HuH-7 (cell line): ENCODE data around the gene KIF4A.

ENCODE experiments used
- DNase-seq: peaks from one replicate; pipeline ENCODE4 v3.0.0; 2011; ENCODE audit warnings: low spot score

Gene KIF4A

GRCh38 chrX:70437921-70438665 lies 148.2 kb downstream of the KIF4A start:
- no peak for DNase-seq

- no peak for DNase-seq
These were observed 149.1 kb downstream of the KIF4A start for GRCh38 chrX:70439016-70439415.

- no peak for DNase-seq
These were observed 152.3 kb downstream of the KIF4A start for GRCh38 chrX:70442224-70442623.

DNA sequence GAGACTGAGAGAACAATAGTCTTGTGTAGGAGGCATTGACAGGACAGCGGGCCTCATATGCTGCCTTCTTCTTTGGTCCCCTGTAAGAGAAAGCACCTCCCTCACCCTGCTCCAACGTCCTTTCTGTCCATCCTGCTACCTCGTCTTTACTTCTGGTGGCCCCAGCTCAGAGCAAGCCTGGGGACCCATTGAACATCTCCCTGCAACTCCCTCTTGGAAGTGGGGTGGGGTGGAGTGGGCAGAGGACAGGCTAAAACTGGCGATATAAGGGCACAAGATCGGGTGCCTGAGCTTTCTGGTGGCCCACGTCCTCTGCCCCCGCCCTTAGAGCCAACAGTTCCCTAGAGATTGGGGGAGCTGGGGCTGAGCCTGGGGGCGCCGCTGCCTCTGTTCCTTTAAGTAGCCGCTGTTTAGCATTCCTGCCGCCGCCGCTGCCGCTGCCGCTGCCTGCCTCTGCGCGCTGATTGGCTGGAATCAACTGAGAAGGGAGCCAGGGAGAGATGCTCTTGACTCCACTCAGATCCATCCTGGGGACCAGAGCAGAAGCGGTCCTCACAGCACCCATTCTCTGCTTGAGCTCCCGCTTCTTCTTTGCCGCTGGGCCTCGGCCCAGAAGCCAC lies 154.5 kb downstream of the KIF4A start, which contains the start of gene DLG3:
Gene DLG3 (plus strand): TSS at position 510 of the 620 bp plus-strand sequence. CDS start 367 bp downstream, outside the sequence.
- no peak for DNase-seq

DNA sequence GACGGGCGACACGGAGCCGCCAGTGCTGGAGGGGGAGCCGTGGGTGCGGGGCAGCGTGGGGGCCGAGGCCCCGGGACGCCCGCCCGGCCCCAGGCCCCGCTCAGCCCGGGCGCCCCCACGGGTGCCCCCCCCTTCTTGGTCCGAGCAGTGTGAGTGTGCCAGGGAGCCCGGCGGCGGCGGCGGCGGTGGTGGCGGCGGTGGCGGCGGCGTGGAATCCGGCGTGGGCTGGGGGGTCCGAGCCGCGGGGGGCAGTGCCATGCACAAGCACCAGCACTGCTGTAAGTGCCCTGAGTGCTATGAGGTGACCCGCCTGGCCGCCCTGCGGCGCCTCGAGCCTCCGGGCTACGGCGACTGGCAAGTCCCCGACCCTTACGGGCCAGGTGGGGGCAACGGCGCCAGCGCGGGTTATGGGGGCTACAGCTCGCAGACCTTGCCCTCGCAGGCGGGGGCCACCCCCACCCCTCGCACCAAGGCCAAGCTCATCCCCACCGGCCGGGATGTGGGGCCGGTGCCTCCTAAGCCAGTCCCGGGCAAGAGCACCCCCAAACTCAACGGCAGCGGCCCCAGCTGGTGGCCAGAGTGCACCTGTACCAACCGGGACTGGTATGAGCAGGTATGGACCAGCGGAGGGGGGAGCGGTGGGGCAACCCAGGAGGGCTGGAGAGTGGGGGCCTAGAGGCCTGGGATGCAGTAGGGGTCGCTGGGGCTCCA lies 155.2 kb downstream of the KIF4A start:
- no peak for DNase-seq

- DNase-seq, result no peak
These were observed 156.0 kb downstream of the KIF4A start for GRCh38 chrX:70445951-70446350.

- no peak for DNase-seq
These were observed 156.8 kb downstream of the KIF4A start for GRCh38 chrX:70446380-70447350.

GRCh38 chrX:70449457-70449966 lies 159.6 kb downstream of the KIF4A start:
- DNase-seq, result no peak

GRCh38 chrX:70452143-70452733 lies 162.3 kb downstream of the KIF4A start:
- DNase-seq, result peak; percentile 82

DNA sequence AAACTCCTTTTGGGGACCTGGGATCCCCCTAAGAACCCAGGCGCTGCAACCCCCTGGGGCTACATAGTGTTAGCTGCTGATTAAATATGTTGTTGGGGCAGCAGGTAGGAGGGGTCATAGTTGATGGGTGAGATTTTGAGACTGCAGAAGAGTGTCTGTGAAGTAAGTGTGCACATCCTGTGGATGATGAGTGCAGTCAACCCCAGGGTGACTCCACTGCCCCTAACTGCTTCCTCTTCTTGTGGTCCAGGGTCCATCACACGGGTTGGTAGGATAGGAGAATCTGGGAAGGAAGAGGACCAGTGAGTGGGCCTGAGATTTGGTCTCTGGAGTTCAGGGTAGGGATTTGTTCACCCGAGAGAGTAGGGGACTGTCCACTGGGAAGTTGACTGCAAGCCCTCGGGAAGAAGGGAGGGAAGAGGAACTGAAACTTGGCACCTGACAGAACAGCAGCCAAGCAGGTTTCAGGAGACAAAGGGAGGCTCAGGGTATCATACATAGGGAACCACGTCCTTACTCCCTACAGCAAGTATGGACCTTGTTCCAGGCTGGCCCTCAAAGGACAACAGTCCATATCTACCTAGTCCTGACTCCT lies 163.2 kb downstream of the KIF4A start:
- no peak for DNase-seq

DNA sequence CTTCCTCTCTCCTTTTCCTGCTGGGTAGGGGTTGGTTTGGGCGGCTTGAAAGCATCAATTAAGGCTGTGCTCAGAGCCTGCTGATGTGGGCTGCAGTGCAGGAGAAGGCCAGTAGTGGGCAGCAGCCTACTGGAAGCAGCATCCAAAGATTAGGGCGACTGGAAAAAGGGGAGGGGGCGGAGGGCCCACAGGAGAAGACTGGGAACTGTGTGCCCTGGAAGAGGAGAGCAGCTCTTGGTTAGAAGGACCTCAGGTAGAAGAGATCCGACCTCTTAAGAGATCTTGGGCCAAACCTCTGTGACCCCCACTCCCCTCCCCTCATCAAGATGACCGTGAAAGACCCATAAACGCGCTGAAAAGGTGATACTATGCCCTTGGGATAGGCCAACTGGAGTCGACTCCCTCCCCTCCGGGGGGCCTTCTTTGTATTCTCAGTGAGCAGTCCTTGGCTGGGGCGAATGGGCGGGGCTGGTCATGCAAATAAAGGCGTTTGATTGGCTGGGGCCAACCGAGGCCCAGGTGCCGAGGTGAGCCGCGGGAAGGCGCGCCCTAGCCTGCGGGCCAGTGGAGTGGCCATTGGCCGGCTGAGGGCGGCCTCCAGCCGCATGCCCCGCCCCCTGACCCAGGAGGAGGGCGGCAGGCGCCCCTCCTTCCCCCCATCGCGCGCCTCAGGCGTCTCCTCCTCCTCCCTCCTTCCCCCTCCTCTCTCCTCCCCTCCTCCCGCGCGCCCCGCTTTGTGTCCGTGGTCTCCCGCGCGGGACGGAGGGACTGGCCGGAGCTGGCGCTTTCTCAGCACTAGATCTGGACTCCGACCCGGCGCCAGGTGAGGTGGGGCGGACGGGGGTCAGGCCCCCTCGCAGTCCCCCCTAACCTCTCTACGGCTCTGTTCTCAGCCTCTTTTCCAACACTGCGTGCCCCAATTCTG lies 164.8 kb downstream of the KIF4A start:
- DNase-seq, result peak; percentile 77

DNA sequence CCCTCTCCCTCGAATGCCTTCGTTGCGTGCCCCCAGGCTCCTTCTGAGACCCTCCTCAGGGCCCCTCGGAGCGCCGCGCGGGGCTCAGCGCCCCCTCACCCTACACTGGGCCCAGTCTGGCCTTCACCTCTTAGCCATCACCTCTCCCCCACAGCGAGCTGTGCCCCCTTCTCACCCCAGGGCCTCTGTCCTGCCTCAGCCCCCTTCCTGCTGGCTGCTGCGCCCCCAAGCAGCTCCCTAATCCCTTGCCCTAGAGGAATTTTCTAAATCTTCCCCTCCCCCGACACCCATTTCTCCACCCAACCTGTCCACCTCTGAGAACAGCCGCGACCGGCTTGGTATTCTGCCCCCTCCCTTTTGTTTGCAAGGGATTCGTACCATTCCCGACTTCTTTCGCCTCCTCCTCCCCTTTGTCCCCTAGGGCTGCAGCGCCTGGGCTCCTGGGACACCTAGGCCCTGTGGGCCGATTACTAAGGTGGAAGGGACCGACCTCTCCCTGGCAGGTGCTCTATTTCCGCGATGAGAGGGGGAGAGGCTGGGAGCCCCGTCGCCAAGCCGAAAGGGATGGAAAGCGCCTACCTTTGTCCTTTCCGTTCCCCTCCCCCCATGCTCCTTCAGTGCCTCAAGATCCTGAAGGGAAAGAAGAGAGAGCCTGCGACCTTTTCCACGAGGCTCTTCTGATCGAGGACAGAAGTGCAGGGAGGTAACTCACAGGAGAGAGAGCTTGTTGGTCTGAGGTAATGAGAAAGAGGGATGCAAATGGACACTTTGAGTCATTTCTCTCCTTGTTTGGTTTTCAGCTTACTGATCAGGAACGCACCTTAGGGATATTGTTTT lies 165.7 kb downstream of the KIF4A start:
- DNase-seq, result no peak

DNA sequence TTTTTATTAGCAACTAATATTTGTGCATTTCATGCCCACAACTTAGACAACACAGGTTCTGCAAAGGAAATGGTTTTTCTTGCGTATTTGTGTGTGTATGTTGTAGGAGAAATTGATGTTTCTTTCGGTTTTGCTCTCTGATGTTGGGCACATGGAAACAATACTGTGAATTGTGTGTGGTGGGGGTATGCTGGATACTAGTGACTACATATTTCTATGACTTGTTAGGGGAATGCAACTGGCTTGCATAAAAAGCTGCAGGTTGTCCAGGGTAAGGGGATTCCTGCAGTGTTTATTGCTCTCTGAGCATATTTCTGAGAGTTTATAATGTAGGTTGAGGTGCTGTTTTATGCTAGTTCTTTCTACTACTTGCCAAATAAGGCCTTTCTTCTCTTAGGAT lies 166.4 kb downstream of the KIF4A start:
- DNase-seq, result no peak

DNA sequence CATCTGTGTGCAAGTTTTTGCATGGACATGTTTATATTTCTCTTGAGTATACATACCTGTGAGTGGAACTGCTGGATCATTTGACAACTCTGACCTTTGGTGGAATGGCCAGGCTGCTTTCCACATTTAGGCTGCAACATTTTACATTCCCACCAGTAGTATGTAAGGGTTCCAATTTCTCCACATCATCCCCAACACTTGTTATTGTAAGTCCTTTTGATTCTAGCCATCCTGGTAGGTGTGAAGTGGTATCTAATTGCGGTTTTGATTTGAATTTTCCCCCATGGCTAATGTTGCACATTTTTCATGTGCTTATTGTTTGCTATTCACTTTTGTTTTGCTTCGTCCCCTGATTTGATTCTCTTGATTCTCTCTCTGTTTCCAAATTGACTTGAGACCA lies 171.1 kb downstream of the KIF4A start:
- no peak for DNase-seq

DNA sequence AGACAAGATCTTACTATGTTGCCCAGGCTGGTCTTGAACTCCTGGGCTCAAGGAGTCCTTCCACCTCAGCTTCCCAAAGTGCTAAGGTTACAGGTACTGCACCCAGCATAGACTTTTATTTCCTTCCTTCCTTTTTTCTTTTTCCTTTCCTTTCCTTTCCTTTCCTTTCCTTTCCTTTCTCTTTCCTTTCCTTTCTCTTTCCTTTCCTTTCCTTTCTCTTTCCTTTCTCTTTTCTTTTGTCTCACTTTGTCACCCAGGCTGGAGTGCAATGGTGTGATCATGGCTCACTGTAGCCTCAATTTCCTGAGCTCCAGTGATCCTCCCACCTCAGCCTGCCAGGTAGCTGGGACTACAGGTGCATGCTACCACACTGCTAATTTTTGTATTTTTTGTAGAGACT lies 174.1 kb downstream of the KIF4A start:
- DNase-seq, result no peak

DNA sequence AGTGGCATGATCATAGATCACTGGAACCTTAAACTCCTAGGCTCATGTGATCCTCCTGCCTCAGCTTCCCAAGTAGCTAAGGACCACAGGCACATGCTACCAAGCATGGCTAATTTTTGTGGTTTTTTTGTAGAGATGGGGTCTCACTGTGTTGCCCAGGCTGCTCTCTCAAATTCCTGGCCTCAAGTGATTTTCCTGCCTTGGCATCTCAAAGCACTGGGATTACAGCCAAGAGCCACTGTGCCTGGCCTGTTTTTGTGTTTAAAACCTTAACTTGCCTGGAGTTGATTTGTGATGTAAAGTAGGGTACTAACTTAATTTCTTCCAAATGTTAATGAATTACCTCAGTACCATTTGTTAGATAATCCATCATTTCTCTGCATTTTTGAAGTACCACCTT lies 177.1 kb downstream of the KIF4A start:
- DNase-seq, result no peak

- DNase-seq, result no peak
These were observed 178.8 kb downstream of the KIF4A start for GRCh38 chrX:70468709-70469108.
